Stromal cell of bone marrow (primary cell): ENCODE data around the gene MAGI1.

Source experiments
- DNase-seq: peaks from one replicate; pipeline ENCODE4 v3.0.0-alpha.2; 2012; ENCODE audit warnings: low read depth

MAGI1 gene

DNA sequence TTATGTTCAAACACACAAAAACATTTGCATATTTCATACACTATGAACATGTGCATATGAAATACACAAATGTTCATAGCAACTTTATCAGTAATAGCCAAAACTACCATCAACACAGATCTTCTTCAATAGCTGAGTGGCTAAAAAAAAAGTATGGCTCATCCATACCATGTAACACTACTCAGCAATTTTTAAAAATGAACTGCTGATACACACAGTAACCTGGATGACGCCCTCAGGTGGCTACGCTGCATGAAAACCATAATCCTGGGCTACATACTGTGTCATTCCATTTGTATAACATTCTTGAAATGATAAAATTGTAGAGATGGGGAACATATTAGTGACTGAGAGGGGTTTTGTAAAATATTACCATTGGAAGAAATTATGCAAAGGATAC is 243.6 kb downstream of the MAGI1 start:
- no peak for DNase-seq

- no peak for DNase-seq
Measured at GRCh38 chr3:65793495-65794200, 245.1 kb downstream of the MAGI1 start.

DNA sequence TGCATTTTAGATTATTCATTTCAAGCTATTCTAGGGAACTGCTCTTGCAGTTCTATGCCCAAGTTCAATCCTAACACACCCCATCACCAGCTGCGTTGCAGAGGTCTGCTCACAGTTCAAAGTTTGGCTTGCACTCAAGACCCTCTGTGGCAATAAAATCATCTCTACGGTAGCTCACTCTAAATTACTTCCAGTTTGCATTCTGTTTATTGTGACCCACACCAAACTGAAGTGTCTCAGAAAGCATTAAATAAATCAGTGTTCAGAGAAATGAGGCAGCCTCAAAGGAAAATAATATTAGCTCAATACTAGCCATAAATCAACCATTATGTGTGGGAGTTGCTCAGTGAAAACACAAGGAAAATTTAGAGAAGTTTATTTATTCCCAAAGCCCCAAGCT is 250.3 kb downstream of the MAGI1 start:
- DNase-seq, result no peak

DNA sequence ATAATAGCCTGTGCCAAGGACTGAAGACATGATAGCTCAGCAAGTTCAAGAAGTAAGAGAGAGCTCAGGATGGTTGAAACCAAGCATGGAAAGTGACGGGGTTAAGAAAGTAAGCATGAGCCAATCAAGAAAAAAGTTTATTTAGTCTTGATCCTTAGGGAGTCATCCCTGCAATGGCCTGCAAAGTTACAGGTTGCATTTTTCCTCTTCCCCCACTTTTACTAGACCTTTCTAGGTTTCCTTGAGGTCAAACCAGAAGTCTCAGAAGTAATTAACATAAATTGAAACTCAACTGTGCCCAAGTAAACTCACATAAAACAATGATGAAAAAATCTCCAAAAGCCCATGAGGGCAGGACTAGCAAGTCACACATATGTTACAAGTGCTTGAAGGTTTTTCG is 250.9 kb downstream of the MAGI1 start:
- no peak for DNase-seq

GRCh38 chr3:65787340-65787739 is 251.4 kb downstream of the MAGI1 start:
- no peak for DNase-seq

GRCh38 chr3:65786890-65787289 is 251.8 kb downstream of the MAGI1 start:
- no peak for DNase-seq

GRCh38 chr3:65785065-65785645 is 253.6 kb downstream of the MAGI1 start:
- DNase-seq, result peak; percentile 28

DNA sequence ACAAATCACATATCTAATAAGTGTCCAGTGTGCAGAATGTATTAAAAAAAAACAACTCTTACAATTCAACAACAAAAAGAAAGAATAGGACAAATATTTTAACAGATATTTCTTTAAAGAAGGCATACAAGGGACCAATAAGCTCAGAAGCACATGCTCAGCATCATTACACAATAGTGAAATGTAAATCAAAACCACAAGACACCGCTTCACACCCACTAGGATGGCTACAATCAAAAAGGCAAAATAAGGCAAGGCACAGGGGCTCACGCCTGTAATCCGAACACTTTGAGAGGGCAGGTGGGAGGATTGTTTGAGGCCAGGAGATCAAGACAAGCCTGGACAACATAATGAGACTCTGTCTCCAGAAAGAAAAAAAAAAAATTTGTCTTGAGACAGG is 255.6 kb downstream of the MAGI1 start:
- DNase-seq, result no peak

GRCh38 chr3:65781594-65781993 is 257.1 kb downstream of the MAGI1 start:
- no peak for DNase-seq

DNA sequence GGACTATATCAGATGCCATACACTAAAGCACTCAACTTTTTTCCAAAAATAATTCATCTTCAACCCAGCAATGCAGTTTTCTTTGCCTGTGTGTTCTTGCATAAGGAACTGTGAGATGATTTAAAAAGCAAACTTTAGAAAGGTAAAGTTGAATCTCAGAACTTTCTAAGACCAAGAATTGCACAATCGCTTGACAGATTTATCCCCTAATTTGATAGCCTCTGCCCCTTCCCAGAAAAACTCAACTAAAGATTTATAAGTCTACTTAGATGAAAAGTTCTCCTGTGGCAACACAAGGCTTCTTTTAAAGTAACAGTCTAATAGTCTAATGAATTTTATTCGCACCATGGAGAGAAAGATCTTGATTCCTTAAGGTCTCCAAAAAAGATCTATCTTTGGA is 259.3 kb downstream of the MAGI1 start:
- DNase-seq, result no peak

DNA sequence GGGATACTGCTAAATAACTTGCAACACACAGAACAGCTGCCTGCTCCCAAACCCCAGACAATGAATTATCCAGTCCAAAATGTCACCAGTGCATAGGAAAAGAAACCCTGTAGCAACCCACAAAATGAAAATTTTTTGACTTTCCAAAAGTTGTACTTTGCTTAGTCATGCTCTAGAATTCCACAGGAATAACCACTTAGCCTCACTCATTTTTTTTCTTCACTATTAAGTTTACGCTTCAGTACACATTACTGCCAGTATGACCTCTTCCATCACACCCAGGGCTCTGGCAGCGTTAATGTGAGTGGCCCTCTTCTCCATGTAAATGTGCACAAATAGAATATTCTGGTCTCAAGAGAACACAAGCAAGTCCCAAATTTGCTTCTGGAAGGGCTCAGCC is 259.8 kb downstream of the MAGI1 start:
- no peak for DNase-seq

GRCh38 chr3:65777050-65777449 is 261.7 kb downstream of the MAGI1 start:
- DNase-seq, result no peak

DNA sequence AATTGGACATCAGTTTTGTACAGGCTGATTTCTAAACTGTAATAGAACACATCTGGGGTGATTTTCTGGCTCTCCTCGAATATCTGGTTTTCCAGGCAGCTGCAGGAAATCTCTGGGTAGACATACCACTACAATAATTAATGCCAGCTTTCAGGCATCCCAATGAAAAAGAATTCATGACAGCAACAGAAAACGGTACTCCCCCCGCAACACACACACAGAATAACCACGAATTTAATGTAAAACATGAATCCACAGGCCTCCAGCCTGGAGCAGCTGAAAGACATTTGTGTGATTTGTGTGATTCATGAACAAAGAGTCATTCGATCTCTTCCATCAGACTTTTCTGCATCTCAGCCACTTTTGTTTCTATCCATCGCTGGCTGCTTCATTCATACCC is 262.2 kb downstream of the MAGI1 start:
- peak; percentile 42 for DNase-seq

DNA sequence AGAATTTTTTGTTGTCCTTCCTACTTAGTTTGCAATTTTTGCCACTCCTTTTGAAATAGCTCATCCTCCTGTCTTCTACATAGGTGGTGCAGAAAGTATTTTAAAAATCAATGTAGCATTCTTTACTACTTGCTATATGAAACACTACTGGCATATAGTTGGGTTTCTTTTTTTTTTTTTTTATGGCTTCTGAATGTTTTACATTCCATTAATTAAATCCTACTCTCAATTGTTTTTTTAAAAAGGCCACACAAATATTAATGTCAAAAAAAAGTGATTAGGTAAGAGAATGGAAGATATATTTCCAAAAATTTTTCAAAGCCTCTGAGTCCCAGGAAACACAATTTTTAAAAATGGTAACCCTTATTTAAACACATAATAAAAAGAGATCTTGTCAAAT is 262.6 kb downstream of the MAGI1 start:
- DNase-seq, result no peak

DNA sequence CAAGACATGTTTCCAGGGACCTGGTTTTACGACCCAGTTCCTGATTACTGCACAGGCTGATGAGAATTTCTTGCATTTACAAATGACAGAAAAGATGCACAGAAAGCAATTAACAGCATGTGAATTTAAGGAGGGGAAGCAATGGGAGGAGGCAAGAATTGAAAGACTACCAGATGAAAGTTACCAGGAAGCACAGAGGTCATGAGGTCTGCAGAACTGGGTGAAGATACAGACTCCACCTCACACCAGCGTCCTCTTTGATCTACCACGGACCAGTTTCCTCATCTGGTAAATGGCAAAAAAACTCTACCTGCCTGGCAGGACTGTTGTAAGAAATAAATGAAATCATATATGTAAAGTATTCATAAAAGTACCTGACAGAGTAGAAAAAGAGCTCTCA is 266.0 kb downstream of the MAGI1 start:
- no peak for DNase-seq

- no peak for DNase-seq
Measured at GRCh38 chr3:65767551-65767950, 271.2 kb downstream of the MAGI1 start.

GRCh38 chr3:65762235-65762580 is 276.5 kb downstream of the MAGI1 start:
- no peak for DNase-seq

- DNase-seq, result no peak
Measured at GRCh38 chr3:65761446-65762234, 277.1 kb downstream of the MAGI1 start.

DNA sequence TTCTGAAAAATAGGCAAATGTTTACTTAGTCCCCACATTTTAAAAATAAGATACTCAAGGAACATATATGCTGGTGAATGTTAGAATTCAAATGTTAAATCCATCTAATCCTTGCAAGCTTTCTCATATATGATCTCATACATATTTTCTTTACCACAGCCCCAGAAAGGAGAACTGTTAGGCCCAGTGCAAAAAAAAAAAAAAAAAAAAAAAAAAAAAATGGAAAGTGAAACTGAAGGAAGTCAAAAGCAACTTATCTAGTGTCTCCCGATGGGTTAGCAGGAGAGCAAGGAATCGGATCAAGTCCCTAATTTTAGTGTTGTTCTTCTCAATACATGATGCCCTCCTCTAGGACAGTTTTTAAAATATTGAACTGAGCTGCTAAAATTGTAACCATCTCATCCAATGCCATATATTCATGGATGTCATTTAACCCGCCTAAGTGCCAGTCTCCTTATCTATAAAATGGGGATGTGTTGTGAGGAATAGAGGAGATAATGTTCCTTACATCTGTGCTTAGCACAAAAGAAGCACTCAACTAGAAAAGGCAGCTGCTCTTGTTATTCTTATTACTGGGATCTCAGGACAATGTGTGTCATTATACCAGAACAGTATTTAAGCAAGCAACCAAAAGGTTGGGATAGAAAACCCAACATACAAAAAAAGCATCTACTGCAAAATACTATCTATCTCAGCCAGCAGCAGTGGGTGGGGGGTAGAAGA is 279.7 kb downstream of the MAGI1 start:
- no peak for DNase-seq

DNA sequence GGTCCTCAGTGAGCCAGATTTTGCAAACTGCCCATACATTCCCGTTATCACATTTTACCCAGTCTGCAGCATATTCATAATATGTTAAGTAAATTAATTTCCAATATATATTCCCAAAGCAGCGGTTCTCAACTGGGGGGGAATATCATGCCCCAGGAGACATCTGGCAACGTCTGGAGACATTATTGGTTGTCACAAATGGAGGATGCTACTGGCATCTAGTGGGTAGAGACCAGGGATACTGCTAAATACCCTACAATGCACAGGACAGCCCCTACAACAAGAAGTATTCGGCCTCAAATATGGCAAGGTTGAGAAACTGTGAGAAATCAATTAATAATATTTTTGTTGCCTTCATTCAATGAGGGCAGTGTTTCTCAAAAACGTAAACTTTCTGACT is 280.3 kb downstream of the MAGI1 start:
- DNase-seq, result no peak

- no peak for DNase-seq
Measured at GRCh38 chr3:65752636-65753035, 286.1 kb downstream of the MAGI1 start.

- DNase-seq, result no peak
Measured at GRCh38 chr3:65751123-65751700, 287.5 kb downstream of the MAGI1 start.
